ENCODE results near the gene MEI4.

DNA sequence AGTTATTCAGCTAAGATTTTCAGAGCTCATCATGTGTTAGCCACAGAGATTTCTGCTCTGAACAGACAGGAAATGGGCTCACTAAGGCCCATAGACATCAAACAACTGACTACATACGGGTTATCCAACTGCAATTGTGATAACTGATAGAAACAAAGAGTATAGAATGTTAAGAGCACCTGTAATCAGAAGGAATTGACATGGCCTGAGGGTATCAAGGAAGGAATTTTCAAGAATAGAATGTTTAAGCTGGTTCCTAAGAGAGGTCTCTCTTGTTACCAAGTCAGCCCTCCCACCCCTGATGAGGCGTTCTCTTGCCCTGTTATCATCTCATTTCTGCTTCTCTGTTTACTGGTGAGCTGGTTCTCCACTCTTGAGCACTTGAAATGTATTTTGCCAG lies at the start of gene MEI4:
- TF ChIP-seq EZH2 (IDR thresholded peaks at IDR 0.05; ENCODE audit: low read depth, low read length, severe bottlenecking) = no peak
- no peak for TF ChIP-seq HDAC2 (IDR thresholded peaks at IDR 0.05; ENCODE audit: borderline replicate concordance in 1 of 2, low read depth in 2 of 2, low read length in 2 of 2)
- TF ChIP-seq RXRA (IDR thresholded peaks at IDR 0.05; ENCODE audit: insufficient read depth, low read depth, low read length) = no peak
- no peak for TF ChIP-seq RAD21 (IDR thresholded peaks at IDR 0.05 in 1 of 2, conservative IDR thresholded peaks at IDR 0.05 in 1 of 2; ENCODE audit: low read depth in 2 of 2, low read length in 2 of 2)
- no peak for TF ChIP-seq FOSL1 (IDR thresholded peaks at IDR 0.05; ENCODE audit: insufficient read depth, low read depth, low read length)
- no peak for TF ChIP-seq MAFK (IDR thresholded peaks at IDR 0.05; ENCODE audit: low read depth, low read length)
- no peak for TF ChIP-seq JUND (IDR thresholded peaks at IDR 0.05; ENCODE audit: low read length)
- TF ChIP-seq, protein P1, sequence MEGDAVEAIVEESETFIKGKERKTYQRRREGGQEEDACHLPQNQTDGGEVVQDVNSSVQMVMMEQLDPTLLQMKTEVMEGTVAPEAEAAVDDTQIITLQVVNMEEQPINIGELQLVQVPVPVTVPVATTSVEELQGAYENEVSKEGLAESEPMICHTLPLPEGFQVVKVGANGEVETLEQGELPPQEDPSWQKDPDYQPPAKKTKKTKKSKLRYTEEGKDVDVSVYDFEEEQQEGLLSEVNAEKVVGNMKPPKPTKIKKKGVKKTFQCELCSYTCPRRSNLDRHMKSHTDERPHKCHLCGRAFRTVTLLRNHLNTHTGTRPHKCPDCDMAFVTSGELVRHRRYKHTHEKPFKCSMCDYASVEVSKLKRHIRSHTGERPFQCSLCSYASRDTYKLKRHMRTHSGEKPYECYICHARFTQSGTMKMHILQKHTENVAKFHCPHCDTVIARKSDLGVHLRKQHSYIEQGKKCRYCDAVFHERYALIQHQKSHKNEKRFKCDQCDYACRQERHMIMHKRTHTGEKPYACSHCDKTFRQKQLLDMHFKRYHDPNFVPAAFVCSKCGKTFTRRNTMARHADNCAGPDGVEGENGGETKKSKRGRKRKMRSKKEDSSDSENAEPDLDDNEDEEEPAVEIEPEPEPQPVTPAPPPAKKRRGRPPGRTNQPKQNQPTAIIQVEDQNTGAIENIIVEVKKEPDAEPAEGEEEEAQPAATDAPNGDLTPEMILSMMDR (IDR thresholded peaks at IDR 0.05; ENCODE audit: control extremely low read depth in 1 of 3, insufficient read depth in 1 of 3, low read depth in 1 of 3, low read length in 3 of 3) = no peak
- TF ChIP-seq SRF (IDR thresholded peaks at IDR 0.05; ENCODE audit: low read depth, low read length) = no peak
- no peak for TF ChIP-seq KDM5A (IDR thresholded peaks at IDR 0.05; ENCODE audit: low read length)
- no peak for TF ChIP-seq EP300 (IDR thresholded peaks at IDR 0.05; ENCODE audit: borderline replicate concordance in 1 of 2, low read depth in 2 of 2, low read length in 2 of 2)
- no peak for TF ChIP-seq YY1 (IDR thresholded peaks at IDR 0.05; ENCODE audit: low read depth, low read length)

Measured in H1 (cell line).